ENCODE data around the gene RANBP9.

RANBP9 gene

DNA sequence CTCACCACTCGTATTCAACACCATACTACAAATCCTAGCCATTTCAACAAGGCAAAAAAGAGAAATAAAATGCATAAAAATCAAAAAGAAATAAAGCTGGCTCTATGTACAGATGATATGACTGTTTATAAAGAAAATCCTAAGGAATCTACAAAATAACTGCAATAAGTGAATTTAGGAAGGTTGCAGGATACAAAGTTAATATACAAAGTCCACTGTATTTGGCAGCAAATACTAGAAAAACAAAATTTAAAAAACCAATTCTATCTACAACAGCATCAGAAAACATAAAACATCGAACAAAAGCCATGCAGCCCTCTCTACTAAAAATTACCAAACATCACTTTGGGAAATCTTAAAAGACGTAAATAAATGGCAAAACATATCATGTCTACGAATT is 47.6 kb downstream of the RANBP9 start:
- no peak for DNase-seq (ENCODE audit: extremely low read depth, low read depth)
- TF ChIP-seq, protein P1, sequence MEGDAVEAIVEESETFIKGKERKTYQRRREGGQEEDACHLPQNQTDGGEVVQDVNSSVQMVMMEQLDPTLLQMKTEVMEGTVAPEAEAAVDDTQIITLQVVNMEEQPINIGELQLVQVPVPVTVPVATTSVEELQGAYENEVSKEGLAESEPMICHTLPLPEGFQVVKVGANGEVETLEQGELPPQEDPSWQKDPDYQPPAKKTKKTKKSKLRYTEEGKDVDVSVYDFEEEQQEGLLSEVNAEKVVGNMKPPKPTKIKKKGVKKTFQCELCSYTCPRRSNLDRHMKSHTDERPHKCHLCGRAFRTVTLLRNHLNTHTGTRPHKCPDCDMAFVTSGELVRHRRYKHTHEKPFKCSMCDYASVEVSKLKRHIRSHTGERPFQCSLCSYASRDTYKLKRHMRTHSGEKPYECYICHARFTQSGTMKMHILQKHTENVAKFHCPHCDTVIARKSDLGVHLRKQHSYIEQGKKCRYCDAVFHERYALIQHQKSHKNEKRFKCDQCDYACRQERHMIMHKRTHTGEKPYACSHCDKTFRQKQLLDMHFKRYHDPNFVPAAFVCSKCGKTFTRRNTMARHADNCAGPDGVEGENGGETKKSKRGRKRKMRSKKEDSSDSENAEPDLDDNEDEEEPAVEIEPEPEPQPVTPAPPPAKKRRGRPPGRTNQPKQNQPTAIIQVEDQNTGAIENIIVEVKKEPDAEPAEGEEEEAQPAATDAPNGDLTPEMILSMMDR (IDR thresholded peaks at IDR 0.05; ENCODE audit: low read depth, low read length) = no peak

DNA sequence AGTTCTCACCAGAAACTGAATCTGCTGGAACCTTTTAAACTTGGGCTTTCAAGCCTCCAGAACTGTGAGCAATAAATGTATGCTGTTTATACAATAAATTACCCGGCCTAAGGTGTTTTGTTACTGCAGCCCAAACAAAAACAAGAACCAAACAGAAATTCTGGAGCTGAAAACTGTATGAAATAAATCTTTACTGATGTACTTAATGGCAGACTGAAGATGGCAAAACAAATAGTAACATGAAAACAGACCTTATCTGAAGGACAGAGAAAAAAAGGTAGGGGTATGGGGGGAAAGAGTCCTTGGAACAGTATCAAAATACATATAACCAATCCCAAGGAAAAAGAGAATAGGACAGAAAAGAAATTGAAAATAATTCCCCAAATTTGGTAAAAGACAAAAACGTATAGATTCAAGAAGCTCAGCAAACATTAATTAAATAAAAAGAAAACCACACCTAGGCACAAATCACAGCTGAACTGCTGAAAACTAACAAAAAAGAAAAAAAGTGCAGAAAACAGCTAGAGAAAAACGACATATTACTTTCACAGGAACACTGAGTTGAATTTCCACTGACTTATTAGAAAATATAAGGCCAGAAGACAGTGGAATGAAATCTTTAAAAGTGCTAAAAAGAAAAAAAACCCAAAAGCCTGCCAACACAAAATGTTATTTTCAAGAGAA is 48.8 kb downstream of the RANBP9 start:
- TF ChIP-seq, protein P1 (IDR thresholded peaks at IDR 0.05; ENCODE audit: low read depth, low read length) = no peak
- DNase-seq (ENCODE audit: extremely low read depth, low read depth) = no peak

DNA sequence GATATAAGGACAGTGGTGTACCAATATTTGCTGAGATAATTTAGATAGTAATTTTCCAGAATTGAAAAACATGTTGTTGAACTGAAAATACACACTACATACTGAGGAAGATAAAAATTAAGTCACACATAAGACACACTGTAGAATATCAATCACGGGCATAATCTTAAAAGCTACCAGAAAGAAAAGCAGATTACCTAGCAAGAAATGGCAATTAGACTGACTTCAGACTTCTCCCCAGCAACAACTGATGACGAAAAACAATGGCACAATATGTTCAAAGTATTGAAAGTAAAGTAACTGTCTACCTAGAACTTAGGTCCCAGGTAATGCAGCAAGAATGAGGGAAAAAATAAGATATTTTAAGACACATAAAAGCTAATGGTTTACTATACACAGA is 50.0 kb downstream of the RANBP9 start:
- TF ChIP-seq, protein P1 (IDR thresholded peaks at IDR 0.05; ENCODE audit: low read depth, low read length) = no peak
- DNase-seq (ENCODE audit: extremely low read depth, low read depth) = no peak

DNA sequence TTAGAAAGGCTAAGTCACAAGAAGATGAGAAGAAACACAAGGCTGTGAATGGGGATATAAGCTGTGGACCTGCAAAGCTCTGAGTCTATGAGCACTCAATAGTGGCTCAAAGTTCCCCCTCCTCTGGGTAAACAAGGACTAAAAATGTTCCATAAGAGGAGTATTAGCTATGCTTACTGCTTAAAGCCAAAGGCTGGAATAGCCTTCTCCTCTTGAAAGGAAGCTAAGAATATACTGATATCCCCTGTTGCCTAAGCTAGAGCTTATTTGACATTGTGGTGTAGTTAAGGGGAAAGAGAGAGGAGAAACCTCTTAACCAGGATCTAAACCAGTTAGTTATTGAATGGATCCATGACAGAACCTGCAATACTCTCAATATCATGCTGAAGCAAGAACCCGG is 50.7 kb downstream of the RANBP9 start:
- DNase-seq (ENCODE audit: extremely low read depth, low read depth) = no peak

DNA sequence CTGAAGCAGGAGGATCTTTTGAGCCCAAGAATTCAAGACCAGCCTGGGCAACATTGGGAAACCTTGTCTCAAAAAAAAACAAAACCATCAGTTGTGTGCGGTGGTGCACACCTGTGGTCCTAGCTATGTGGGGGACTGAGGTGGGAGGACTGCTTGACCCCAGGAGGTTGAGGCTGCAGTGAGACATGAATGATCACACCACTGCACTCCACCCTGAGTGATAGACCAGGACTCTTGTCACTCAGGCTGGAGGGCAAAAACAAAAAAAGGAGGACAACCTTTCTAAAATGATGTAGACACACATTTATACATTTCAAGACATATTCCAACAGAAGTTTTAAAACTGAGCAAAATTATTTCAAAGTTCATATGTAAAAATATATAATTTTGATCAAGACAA is 51.4 kb downstream of the RANBP9 start:
- DNase-seq (ENCODE audit: extremely low read depth, low read depth) = no peak
- TF ChIP-seq, protein P1 (IDR thresholded peaks at IDR 0.05; ENCODE audit: low read depth, low read length) = no peak

More for the DNA sequence above, 50.7 kb downstream of the RANBP9 start:
- TF ChIP-seq, protein P1 (IDR thresholded peaks at IDR 0.05; ENCODE audit: low read depth, low read length) = no peak

DNA sequence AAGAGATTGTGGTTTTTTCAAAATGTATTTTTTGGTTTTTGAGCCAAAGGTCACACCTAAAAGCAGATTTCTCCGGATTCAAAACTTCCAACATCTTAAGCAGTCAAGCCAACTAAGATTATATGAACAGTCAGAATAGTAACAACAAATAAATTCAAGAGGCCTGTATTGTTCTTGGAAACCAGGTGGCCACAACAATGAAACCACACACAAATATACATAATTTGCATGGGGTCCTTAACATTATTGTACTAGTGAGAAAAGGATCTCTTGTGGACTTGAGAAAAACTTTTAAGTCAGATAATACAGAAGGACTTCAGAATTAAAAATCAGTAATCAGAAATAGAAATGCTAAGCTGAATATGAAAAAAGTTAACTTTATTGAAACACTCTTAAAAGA is 55.9 kb downstream of the RANBP9 start:
- no peak for DNase-seq (ENCODE audit: extremely low read depth, low read depth)
- TF ChIP-seq, protein P1 (IDR thresholded peaks at IDR 0.05; ENCODE audit: low read depth, low read length) = no peak

DNA sequence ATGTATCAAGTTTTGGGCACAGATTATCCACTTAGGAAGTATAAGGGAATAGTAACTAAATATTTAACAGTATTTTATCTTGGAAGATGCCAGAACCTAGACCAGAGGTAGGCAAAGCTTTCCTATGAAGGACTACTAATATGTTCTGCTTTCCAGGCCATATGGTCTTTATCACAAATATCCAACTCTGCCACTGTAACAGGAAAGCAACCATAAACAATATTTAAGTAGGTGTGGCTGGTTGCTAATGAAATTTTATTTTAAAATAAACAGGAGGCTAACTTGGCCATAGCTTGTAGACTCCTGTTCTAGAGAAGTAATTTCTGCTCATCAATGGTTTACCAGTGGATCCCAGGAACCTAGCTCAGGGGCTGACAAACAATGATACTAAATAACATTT is 57.1 kb downstream of the RANBP9 start:
- DNase-seq (ENCODE audit: extremely low read depth, low read depth) = no peak
- TF ChIP-seq, protein P1 (IDR thresholded peaks at IDR 0.05; ENCODE audit: low read depth, low read length) = no peak

Data from AG09319 (cell line).